KOPT-K1 (cell line): ENCODE results near the gene C13orf42.
"Not testable (repeated sequence)": the region's sequence is repeated elsewhere in the genome, so short reads cannot be mapped to it uniquely, and the experiment has no call there.

Experiments
- H3K27ac ChIP-seq: fragments of 200-600 bp; sonication (generic); 2 replicates; pipeline ENCODE4 v1.5.1; 2016; ENCODE audit warnings: antibody characterized with exemption, mild to moderate bottlenecking, low read depth, low read length; ENCODE audit not compliant: poor library complexity, severe bottlenecking
- H3K36me3 ChIP-seq: fragments of 200-600 bp; sonication (generic); 2 replicates; pipeline ENCODE4 v1.5.1; 2017; ENCODE audit warnings: antibody characterized with exemption, mild to moderate bottlenecking, low read length, moderate library complexity; ENCODE audit not compliant: insufficient read depth
- H3K9me3 ChIP-seq: fragments of 200-600 bp; sonication (generic); 2 replicates; pipeline ENCODE4 v1.5.1; 2017; ENCODE audit warnings: antibody characterized with exemption, low read length, mild to moderate bottlenecking; ENCODE audit not compliant: insufficient read depth, poor library complexity, severe bottlenecking

Gene C13orf42

DNA sequence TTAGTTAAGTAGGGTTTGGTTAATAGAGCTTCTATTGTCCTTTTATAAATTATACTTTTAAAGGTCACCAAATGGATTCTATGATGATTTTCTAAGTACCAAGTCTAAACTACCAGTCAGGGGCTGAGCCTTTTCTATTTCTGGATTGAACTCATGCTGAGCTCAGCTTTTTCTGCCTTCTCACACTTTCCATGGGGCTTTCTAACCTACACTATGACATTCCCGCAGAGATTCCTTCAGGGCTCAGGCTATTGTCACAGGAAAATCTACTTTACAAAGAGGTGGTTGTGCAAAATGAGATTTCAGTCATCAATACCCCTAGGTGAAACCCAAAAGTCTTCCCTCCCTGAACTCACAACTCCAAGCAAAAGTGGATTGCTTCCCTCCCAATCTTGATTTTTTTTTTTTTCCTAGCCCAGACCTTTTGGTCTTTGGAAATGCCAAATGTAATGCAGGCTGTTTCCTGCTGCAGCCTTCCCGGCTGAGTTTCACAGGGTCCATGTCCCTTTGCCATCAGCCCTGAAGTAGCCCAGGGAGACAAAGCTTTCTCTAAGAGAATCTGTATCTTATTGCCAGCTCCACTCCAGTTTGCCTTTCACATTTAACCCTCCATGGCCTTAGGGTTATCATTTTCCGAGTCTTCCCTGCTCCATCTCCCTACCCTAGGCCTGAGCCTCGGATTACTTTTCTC, 13.6 kb downstream of the C13orf42 start:
- H3K9me3 ChIP-seq, result no peaks in the 10 kb centered on the region
- H3K36me3 ChIP-seq, result no peaks in the 10 kb centered on the region
- H3K27ac ChIP-seq, result no peak overlapping the region

DNA sequence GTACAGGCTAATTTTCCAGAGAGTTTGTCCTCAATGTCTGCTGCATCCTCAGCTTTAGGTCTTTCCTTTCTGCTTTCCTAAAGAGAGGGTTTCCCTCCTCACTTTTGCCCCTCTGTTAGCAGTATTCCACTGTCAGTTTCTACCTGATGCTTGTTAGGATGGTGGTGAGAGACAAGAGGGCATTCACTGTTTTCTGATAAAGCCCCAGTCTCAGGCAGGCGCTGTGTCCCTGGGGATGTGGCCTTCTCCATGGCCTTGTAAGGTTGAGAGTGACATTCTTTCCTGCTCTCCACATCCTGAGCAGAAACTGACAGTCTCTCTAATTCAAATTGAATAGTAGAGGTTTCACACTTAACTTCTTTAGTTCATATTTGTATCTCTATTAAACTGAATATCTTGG, 14.9 kb downstream of the C13orf42 start:
- Histone ChIP-seq H3K9me3 (no peaks in the 10 kb centered on the region), H3K36me3 (no peaks in the 10 kb centered on the region), H3K27ac (no peak overlapping the region)

DNA sequence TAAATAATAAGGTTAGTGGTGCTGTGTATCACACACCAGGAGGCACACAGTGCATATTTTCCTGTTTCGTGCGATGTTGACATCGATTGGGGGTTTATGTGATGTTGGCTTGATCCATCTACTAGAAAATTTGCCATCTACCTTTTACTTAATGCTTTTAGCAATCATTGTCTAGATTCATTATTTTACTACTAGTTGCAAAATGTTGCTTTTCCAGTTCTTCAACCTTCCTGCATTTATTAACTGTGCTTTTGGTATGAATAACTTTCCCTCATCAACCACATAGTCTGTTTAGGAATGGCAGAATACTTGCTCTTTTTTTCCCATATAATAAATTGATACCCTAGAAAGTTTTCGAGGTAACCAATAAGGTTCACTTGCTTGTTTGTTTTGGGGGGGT, 17.5 kb downstream of the C13orf42 start:
- Histone ChIP-seq H3K9me3 (no peaks in the 10 kb centered on the region), H3K36me3 (no peaks in the 10 kb centered on the region), H3K27ac (no peak overlapping the region)

DNA sequence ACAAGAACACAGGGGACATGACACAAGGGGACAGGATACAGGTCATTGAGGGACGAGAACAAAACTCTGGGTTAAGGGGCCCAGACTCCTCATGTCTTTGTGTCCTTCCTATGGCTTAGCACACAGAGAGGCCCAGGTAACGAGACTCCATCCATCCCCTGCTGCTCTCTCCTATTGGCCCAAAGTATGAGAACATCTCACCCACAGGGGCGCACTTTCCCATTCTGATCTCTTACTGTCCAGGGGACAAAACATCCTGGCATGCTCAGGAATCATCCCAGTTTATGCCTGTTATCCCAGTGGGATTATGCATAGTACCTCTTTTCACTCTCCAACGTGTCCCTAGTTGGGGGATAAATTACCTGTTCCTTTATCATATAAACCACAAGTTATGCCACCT, 19.2 kb downstream of the C13orf42 start:
- H3K9me3 ChIP-seq, result no peaks in the 10 kb centered on the region
- H3K36me3 ChIP-seq, result no peaks in the 10 kb centered on the region
- H3K27ac ChIP-seq, result no peak overlapping the region

DNA sequence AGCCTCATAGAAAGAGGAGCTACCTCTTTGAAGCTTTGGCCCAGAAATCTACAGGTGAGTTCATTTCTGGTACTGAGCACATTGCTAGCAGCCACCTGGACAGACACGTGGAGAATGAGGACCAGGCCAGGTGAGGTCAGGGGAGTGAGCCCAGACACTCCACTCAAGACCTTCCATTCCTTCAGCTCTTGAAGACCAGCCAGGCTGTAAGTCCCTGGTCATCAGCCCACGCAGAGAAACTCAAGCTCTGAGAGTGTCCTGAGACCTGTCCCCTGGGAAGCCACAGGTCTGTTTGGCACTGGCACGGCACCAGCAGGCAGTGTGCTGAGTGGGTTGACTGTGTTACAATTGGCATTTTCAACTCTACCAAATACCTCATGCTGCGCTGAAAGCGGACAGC, 27.4 kb downstream of the C13orf42 start:
- Histone ChIP-seq H3K36me3 (no peaks in the 10 kb centered on the region), H3K9me3 (no peaks in the 10 kb centered on the region), H3K27ac (no peak overlapping the region)

DNA sequence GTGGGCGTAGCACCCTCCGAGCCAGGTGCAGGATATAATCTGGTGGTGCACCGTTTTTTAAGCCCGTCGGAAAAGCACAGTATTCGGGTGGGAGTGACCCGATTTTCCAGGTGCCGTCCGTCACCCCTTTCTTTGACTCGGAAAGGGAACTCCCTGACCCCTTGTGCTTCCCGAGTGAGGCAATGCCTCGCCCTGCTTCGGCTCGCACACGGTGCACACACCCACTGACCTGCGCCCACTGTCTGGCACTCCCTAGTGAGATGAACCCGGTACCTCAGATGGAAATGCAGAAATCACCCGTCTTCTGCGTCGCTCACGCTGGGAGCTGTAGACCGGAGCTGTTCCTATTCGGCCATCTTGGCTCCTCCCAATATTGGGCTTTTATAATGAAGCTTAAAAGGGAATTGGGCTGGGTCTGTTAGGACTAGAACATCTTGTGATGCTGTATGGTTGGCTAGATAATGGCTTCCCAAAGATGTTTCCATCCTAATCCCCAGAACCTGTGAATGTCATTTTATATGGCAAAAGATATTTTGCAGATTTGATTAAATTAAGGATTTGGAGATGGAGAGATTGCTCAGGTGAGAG, 30.5 kb downstream of the C13orf42 start:
- H3K9me3 ChIP-seq, H3K36me3 ChIP-seq: not testable (repeated sequence)
- H3K27ac ChIP-seq, result peak overlapping the region; percentile 57

DNA sequence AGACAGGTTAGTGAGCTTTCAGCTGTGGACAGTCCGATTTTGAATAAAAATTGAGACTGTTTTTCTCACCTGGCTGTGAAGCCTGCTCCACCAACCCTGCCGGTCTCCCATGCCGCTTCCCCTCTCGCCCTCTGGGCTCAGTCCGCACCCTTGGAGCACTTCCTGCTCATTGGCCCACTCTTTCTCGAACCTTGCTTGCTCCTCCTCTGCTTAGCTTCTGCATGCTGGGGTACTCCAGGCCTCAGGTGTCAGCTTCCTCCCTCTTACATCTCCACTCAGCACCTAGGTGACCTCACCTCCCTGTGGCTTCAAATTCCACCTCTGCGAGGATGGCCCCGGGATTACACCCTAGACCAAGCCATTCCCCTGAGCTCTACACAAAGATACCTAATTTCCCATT, 39.6 kb downstream of the C13orf42 start:
- Histone ChIP-seq H3K36me3 (no peaks in the 10 kb centered on the region), H3K9me3 (no peaks in the 10 kb centered on the region), H3K27ac (peak overlapping the region; percentile 71)

DNA sequence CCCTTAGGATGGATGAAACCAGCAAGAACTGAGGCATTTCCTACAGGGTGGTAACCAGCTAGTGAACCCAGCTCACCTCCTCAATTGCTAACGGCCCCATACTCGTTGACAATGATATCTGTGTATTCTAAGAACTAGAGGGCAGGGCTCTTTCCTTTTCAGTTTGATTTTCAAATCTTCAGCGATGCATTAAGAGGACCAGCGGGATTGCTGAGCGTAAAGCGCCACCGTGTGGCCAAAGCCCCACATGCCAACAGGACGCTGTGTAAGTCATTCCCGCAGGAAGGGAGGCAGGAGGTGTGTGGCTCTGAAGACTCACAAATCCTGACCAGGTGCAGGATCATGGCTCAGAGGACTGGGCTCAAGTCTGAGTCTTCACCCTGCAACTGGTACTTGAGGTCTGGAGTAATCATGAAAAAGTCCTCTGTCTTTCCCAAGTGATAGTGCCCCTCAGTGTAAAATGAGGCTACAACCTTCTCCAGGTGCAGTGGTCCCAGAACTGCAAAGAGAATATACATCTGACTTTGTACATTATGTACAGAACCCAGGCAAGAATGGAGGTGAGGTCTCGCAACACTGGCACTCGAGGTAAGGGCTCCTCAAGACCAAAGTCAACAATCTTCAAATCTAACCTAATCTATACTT, 40.9 kb downstream of the C13orf42 start:
- no peaks in the 10 kb centered on the region for H3K9me3 ChIP-seq
- H3K27ac ChIP-seq, result peak overlapping the region; percentile 71

DNA sequence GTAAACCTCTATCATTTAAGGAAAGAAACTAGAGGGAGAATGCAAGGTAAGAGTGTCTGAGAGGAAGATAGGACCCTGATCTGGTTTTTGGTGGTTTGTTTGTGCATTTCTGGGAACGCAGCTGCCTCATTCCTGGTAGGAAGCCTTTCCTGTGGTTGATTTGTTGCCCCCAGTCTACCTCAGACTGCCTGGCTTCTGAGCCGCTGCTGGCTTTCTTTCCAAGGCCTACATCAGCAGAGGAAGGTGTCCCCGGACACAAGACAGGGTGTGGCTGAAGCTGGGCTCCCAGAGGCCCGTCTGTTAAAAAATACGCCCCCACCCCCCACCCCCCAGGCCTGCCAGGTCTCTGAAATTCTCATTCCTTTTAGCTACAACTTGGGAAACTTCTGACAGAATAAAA, 42.6 kb downstream of the C13orf42 start:
- Histone ChIP-seq H3K36me3 (no peaks in the 10 kb centered on the region), H3K27ac (peak overlapping the region; percentile 71), H3K9me3 (no peaks in the 10 kb centered on the region)

More for the DNA sequence above, 40.9 kb downstream of the C13orf42 start:
- H3K36me3 ChIP-seq, result no peaks in the 10 kb centered on the region

DNA sequence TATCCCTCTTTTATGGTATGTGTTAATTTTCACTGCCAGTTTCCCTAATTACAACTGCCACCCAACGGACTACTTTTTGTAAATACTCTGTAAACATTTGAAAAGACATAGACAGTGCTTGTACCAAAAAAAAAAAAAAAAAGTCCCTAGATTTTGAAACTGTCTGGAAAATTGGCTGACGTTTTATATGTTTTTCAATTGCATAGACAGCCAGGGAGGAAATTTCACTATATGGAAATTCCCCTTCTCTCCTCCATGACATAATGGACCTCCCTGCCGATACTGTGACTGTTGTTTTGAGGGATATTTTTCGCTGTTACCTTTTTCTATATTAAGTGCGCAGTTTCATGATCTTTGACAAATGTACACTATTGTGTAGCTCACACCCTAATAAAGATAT, 43.4 kb downstream of the C13orf42 start:
- no peaks in the 10 kb centered on the region for H3K36me3 ChIP-seq
- H3K9me3 ChIP-seq, result no peaks in the 10 kb centered on the region
- no peak overlapping the region for H3K27ac ChIP-seq

DNA sequence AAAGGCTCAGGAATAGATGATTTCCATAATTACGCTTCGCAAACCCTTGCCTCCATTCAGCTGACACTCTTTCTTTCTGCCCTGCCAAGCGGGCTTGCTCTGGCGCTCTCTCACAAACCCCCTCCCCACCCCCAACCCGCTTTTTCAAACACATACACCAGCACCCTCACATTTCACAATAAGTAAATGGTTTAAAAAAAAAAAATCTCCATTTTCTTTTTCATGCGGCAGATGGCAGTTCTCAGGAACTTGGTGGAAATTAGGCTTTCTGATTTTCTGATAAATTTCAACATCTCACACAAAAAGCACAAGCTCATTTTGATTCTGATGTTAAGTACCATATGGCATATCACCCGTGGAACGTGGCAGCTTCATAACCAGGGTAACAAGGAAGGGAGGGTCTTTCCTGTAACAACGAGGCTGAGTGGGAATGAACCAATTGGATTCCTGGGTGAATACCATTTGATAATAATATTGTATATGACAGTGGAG, 43.8 kb downstream of the C13orf42 start:
- Histone ChIP-seq H3K36me3 (no peaks in the 10 kb centered on the region), H3K9me3 (no peaks in the 10 kb centered on the region), H3K27ac (no peak overlapping the region)

DNA sequence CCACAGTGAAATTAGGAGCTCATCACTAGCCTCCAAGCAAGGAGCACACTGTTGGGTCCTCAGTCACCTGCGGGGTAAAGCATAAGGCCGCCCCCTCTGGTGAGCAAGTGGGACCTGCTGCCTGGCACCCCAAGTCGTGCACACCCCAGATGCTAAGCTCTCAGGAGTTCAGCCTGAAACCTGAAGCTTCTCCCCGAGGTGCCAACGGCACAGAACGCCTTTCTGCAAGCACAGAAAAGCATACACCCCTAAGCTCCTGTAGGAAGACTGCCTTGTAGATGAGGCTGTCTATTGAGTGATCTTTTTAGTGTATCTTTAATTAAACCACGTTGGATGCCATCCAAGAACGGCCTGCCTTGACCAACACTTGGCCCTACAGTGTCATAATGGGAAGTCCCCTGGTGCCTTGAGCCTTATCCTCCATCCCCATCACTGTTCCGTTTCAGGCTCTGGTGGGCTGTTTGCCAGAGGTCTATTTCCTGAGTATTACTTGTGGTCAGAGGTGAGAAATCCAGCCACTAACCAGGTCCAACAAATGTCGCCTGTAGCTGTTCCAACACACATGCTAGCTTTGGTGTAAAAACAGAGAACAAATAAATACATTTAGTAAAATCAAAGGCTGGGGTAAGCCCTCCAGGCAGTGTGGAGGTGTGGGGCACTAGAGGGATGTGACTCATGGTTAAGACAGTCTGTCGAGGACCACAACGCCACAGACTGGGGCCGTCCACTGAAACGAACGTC, 44.8 kb downstream of the C13orf42 start:
- H3K27ac ChIP-seq, result no peak overlapping the region
- no peaks in the 10 kb centered on the region for H3K36me3 ChIP-seq
- no peaks in the 10 kb centered on the region for H3K9me3 ChIP-seq

DNA sequence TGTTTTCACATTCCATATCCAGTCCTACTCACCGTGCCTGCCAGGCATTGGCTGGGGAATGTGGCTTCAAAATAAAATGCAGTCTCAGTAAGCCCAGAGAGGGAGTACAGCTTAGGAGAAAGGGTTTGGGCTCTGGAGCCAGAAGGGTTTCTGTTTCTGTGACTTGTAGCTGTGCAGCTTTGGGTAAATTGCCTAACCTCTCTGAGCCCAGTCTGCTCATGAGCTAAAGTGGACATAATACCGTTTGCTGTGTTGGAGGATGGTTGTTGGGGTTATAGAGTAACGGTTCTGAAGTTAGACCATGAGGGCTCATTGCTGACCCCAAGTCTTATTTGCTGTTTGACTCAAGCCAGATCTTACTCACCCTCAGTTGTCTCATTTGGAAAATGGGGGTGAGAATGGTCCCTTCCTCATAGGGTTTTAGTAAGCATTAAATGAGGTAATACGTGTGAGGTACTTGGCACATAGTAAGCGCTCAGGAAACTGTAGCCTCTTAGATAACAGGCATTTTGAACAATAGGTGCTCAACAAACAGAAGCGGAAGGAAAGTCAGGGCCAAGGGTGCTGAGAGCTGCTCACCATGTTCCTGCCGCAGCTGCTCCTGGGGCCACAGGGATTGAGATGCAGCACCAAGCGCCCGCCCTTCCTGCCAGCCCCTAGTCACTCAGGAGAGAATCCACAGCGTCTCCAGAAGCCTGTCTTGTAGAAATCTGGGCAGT, 45.5 kb downstream of the C13orf42 start:
- no peaks in the 10 kb centered on the region for H3K36me3 ChIP-seq
- no peaks in the 10 kb centered on the region for H3K9me3 ChIP-seq
- H3K27ac ChIP-seq, result no peak overlapping the region

DNA sequence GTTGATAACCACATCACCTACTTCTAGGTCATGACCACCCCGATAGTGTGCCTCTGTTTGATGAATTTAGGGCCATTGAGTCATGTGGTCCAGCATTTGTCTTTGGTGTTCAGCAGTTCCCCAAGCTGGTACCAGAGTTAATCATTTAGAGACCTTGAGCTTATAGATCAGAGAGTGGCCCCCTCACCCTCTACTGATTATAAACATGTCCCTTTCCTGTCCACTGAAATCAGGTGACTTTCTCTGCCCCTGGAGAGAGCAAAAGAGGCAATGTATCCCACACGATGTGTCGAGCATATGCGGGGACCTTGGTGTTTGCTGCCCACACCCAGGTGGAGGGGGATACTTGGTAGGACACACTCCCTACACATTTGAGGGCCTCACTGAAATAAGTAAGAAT, 46.3 kb downstream of the C13orf42 start:
- Histone ChIP-seq H3K27ac (no peak overlapping the region), H3K36me3 (no peaks in the 10 kb centered on the region), H3K9me3 (no peaks in the 10 kb centered on the region)

DNA sequence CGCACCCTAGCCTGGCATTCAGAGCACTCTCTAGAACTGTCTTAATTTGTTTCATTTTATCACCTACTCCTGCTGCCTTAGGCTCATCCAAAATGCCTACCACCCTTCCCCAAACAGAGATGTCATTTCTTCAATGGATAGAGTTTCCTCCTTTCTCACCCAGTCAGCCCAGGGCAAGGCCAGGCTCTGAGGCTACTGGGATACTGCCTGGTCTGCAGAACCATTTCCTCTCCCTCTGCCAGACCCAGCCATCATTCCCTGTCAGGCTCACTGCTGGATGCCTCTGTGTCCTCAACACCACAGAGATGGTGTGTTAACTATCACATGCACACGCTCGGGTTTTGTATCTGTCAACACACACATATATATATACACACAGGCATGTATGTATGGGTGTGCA, 47.2 kb downstream of the C13orf42 start:
- H3K36me3 ChIP-seq, result no peaks in the 10 kb centered on the region
- no peaks in the 10 kb centered on the region for H3K9me3 ChIP-seq
- no peak overlapping the region for H3K27ac ChIP-seq
